Frontal cortex (tissue), 1 donor: ENCODE measurements around the gene MTMR11. TPM values are rescaled to one million over a fixed set of nuclear protein-coding genes. Genes with fewer than 3 reads are reported as not detected.

Experiments used
- total RNA-seq: library from RNA; depleted of rRNA; stranded (reverse); fragments of >200 nt; gene quantifications from one replicate; pipeline ENCODE4 v1.2.3, GENCODE V29; 2014

MTMR11 gene
- total RNA-seq, 1 donor from 2014 or later: 2.0 TPM

Other genes with a start within 250 kb of the MTMR11 start
- 3.3 TPM for gene FCGR1A, start 154.2 kb downstream of the MTMR11 start, total RNA-seq
- 10.2 TPM for gene BOLA1, start 37.3 kb downstream of the MTMR11 start, total RNA-seq
- gene SV2A, start 19.0 kb downstream of the MTMR11 start, total RNA-seq: 73.0 TPM
- gene SF3B4, start 9.1 kb downstream of the MTMR11 start, total RNA-seq: 7.3 TPM
- gene OTUD7B, start 73.8 kb upstream of the MTMR11 start, total RNA-seq: 4.9 TPM
- 70.1 TPM for gene VPS45, start 130.9 kb upstream of the MTMR11 start, total RNA-seq
- 76.6 TPM for gene PLEKHO1, start 213.0 kb upstream of the MTMR11 start, total RNA-seq